GM15510 (cell line): ENCODE results near the gene MAOB.

ENCODE experiments used
- POLR2A ChIP-seq: IDR thresholded peaks from 3 replicates; pipeline ENCODE4 v1.6.1; 2011; ENCODE audit warnings: borderline replicate concordance; ENCODE audit not compliant: insufficient read length; ENCODE audit errors: extremely low read depth

Gene MAOB

DNA sequence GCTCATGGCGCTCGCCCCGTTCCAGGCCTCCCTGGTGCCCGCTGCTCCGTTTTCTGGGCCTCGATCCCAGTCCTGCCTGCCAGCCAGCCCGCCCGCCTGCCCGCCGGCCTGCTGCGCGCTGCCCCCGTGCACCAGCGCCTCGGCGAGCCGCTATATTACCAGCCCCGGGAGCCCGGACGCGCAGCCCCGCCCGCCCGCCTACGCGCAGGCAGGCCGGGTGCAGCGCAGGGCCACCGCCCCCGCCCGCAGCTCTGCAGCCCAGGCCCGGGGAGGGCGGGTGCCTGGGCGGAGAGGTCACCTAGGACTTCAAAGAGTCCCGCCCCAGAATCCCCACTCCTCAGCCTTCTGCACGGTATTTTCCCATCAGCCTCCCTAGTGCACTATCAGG, at the start of gene MAOB:
Gene MAOB (minus strand): TSS at position 157 of the 388 bp plus-strand sequence. CDS start 151 bp downstream, at position 6.
- no peak for TF ChIP-seq POLR2A

DNA sequence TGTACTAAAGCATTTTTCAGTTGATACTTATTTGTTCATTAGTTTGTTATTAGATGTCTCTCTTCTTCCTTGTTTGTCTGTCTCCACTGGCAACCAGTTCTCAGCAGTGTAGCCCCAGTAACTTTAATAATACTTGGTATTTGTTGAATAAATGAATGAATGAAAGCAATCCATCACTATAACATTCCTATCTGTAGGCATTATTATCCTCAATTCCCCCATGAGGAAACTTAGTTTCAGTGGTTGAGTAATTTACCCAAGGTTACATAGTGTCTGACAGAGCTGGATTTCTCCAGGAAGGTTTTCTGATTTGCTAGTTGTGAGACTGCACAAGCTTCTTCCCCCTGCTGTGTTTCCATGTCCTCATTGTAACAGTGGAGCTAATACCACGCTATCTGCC, 27.8 kb upstream of the MAOB start:
- no peak for TF ChIP-seq POLR2A

DNA sequence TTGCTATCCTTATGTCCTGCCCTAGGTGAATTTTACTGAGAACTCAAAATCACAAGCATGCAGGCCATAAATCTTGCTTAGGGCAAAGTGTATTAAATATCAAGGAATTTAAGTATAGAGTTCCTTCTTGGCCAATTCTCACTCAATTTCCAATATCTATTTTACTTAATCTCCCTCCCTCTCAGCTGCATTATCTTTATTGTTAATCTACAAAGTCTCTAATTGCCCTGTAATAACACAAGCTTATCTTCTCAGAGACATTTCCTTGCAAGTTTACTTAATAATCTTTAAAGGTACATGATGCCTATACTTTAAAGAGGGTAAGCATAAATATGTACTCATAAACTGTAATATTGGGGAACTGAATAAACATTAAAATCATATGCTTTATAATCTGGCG, 26.9 kb upstream of the MAOB start:
- TF ChIP-seq POLR2A, result no peak

DNA sequence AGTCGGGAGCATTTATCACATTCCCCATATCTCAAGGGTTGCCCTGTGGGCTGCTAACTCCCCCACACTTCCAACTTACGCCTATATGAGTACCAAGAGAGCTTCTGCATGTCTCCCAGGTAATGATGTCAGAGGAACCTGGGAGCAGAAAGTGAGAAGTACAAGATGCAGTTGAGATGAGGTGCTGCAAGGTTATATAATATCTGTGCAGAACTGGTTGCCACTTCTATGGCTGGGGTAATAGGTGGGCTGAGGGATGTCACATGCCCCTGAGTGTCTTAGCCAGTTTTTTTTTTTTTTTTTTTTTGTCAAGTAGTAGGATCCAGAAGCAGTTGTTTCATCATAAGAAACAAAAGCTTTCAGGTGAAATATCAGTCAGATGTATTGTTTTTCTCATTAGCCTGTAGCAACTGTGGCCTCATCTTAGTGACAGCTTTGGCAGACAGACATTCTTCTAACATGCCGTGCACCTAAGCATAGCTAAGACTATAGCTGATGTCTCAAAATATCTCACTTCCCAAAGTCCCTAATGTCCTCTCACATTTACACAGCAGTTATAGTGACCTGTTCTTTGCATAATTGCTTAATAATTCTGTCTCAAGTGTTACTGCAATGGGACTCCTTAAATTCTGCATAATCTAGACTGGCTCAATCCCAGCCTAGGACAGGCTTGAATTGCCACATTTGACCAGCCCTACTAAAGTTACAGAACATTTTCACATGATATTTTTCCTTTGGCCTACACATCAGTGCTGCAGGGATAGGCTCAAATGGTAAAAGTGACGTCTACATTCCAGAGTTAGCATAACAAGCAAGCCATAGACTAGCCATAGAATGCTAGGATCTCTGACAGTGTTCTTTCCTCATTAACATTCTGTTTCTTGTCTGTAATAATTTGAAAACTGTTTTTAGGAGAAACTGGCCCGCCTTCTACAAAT, 17.9 kb upstream of the MAOB start:
- no peak for TF ChIP-seq POLR2A

DNA sequence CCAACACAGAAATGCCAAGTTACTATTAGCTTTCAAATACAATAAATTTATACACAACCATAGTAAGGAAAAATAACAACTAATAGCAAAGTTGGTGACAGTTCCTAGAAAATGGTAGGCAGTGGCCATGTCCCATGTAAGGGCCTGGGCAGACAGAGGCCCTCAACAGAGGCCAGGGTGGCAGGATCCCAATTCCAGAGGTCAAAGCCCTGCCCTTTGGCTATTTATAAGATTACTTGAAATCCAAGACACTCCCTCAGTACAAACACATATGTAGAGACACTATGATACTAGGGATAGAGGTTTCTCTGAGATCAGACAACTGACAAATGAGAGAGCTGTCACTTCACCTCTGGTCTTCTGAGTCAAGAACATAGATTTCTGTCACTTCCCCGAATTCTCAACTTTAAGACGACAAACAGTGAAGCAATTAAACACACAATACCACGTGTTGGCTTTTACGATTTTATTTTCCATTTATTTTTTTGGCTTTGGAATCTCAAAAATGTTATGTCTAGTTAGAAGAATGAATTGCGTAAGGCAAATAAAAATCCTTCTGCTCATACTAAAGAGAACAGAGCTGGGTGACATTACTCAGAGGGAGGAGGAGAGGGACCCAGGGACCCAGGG, 16.3 kb upstream of the MAOB start:
- no peak for TF ChIP-seq POLR2A

DNA sequence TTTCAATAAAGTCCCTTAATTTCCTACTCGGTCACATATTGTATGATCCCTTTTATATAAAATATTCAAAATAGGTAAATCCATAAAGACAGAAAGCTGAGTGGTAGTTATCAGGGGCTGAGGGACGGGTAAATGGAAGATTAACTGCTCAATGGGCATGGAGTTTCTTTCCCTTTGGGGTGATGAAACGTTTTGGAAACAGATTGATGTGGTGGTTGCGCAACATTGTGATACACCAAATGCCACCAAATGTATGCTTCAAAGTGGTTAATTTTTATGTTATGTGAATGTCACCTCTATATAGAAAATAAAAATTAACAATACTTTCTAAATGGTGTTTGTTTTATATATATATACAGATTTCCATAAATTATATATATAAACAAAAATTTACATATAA, 15.0 kb upstream of the MAOB start:
- TF ChIP-seq POLR2A, result no peak

DNA sequence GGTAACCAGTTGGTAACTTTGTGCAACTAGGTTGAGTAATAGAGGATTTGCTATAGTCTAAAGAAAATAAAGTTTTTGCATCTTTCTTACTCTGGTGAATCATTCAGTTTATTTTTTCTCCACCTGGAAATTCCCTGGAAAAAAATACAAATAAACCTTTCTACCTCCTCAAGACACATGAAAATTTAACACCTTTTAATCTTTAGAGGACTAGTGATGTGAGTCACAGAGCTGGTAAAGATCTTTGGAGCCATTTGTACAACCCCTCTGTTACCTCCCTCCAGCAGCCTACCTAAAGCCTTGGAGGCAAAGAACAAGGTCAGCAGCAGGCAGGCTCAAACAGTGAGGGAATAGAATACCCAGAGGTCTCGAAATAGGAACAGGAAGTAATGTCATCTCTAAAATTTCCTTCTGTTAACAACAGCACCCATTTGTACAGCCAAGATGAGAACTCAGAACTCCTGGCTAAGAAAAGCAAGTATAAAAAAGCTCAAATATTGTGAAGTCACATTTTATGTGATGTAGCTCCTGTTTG, 10.2 kb upstream of the MAOB start:
- no peak for TF ChIP-seq POLR2A

DNA sequence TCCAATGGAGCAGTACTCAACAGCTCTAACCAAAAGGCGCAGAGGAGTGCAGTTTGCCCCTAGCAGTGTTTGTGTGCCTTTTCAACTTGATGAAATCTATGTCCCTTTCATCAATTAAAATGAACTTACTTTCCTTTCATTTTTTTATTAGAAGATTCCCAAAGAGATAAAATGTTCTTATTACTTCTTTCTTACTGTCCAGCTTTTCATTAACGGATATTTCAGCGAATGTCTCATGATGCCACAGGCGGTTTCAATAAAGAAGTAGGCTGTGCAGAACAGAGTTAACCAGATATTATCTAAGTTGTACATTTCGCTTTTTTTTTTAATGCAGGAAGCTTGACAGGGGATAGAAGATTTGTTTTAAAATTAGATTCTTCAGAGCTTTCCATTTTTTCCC, 3.4 kb upstream of the MAOB start:
- no peak for TF ChIP-seq POLR2A

DNA sequence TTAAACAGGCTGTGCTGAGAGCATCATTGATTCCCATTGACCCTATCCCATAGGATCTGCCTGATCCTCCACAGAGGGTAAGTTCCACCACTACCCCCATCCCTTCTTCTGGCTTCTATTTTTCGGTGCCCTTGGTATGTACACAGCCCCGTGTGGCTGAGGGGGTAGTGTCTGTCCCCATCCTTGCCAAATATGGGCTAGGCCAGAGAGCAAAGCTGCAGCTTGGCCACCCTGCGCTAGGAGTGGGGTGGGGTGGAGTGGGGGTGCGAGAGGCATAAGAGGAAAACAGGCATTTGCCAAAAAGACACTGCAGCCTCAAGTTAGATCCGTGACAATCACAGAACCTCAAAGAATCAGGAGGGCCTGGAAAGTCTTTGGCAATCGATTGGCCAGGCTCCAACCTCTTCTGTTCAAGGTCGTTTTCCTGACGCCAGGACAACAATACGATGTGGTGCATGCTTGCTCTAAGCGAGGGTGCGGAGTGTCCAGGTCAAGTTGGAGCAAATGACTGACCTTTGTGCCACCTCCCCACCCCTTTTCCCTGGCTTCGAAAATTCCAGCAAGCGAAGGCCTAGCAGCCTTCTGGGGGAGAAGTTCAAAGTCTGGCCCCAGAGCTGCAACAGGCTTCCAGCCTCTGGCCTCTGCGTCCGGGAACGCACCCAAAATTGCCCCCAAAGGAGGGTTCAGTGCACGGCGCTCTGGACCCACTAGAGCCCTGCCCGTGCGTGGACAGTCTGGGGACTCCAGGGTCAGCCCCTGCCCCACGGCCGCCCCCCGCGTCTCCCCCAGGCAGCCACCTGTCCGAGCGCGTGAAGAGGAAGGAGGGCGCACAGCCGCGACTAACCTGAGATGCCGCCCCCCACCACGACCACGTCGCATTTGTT, 598 bp downstream of the MAOB start:
- no peak for TF ChIP-seq POLR2A

DNA sequence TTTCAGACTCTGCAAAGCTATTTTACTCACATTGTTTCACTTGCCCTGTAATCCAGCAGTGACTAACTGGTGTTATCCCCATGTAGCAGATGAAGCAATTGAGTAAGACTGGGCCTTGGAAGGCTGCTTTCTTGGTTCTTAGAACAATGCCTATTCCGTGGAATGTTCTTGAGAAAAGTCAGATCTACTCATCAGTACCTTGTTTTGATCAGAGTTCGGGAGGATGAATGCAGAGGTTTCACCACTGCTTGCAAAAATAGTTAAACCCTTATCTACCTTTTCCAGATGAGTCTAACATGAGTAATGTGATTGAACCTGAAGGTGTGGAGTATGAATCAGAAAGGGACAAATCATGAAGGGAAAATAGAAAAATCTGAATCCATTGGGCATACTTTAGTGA, 1.8 kb downstream of the MAOB start:
- no peak for TF ChIP-seq POLR2A

DNA sequence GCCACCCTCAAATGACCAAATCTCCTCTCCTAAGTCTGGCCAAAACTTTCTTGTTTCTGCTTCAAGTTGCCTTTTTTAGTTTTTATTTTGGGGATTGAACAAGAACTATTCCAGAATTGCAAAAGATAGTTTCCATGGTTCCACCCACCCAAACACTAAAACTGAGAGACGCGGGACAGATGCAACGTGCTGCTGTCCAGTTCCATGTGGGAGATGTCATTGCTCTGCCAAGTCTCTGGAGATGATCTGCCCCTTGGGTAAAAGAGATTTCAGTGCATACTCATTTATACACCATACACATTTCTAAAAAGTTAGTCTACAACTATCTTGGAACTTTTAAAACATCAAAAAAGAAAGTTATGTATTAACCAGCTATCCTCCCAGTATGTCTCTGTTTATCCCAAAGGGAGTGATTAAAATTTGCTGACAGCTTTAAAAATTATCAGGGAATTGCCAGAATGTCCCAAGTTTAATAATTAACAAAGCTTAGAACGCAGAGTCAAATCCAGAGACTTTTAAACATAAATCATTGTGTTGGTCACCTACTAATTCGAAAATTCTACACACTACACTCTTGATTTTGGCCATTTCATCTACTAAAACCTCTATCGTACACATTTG, 3.2 kb downstream of the MAOB start:
- TF ChIP-seq POLR2A, result no peak

DNA sequence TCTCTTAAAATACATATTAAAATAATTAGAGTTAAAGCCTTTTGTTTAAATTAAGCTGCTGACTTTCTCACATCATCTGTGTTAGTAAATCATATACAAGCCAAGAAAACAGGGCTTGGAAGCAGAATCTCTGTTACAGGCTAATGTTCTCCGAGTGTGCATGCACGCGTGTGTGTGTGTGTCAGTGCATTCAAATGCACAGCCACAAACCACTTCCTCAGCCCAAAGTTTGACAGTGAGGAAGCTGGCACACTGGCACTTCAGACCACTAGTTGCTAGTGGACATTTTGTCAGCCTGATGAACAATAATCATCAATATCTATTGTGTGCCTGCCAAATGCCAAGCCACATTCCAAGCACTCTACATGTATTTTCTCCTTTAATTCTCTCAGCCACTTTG, 5.6 kb downstream of the MAOB start:
- TF ChIP-seq POLR2A, result no peak

DNA sequence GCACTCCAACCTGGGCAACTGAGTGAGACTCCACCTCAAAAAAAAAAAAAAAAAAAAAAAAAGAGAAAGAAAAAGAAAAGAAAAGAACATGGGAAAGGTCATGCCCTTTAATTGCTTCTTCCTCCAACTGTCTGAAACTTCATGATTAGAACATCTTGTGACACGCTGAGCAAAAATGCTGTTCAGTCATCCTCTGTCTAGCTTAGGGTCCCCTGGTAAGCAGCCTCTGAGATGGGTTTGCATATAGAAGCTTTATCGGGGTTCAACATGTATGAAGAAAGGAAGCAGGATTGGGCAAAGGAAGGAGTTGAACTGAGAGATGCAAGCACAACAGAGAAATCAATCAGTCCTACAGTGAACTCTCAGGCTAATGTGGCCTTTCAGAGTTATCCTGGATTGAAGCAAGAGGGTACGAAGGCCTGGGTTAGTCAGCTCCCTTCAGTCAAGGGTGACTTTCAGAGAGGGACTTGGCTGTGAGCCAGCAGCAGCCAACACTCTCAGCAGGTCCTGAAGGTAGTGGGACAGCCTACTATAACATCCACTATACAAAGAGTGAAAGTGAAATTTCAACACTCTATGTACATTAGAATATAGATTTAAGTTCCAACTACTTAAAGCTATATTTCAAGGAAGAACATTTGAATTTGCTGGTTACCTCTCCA, 11.4 kb downstream of the MAOB start:
- no peak for TF ChIP-seq POLR2A

DNA sequence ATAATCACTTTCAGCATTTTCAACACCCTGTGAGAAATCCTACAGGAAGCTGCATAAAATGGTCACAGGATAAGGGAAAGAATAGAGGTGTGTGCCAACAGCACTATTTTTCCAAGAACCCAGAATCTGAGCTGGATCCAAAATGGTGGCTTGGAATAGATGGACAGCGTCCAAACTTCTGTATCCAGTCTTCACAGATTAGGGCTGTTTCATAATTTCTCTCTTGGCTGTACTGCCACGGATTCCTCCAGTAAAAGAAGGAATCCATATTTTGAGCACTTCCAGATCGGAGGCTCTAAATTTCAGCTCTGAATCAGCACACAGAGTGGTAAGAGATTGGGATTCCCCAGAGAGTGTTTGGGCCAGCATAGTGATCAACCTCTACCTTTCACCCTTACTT, 12.2 kb downstream of the MAOB start:
- TF ChIP-seq POLR2A, result no peak
